ENCODE results near the gene TNFAIP8. TPM values are rescaled to one million over a fixed set of nuclear protein-coding genes. Genes with fewer than 3 reads are reported as not detected.

TNFAIP8 gene
- total and polyA plus RNA-seq, 2 experiments from 2014 or later = 10.6 to 29.2 TPM

GRCh38 chr5:119328753-119329602 lies 26.8 kb upstream of the TNFAIP8 start:
- peak overlapping the region; percentile 41; the same call in 1 of the 2 replicates for H3K4me2 ChIP-seq
- DNase-seq (ENCODE audit: low spot score) = no peak
- no peak overlapping the region for H3K4me3 ChIP-seq
- TF ChIP-seq ZNF114 (CRISPR knock-in tag; IDR thresholded peaks at IDR 0.05) = no peak
- TF ChIP-seq ZNF331 (CRISPR knock-in tag; IDR thresholded peaks at IDR 0.05; ENCODE audit: low read depth) = no peak
- no peak for TF ChIP-seq CREB1 (CRISPR knock-in tag; IDR thresholded peaks at IDR 0.05; ENCODE audit: low read depth)
- H3K9me2 ChIP-seq (ENCODE audit: insufficient read depth) = no peaks in the 10 kb centered on the region
- H3F3A ChIP-seq (replicated peaks; ENCODE audit: low read depth) = no peaks in the 10 kb centered on the region
- ATAC-seq = peak; percentile 64
- peaks cover 22% of the 10 kb centered on the region for H3K4me1 ChIP-seq (ENCODE audit: insufficient read depth)
- H2AFZ ChIP-seq = no peak overlapping the region
- no peak overlapping the region for H3K27ac Mint-ChIP-seq
- H3K4me1 Mint-ChIP-seq = peaks cover 26% of the 10 kb centered on the region
- no peaks in the 10 kb centered on the region for H3K36me3 Mint-ChIP-seq (ENCODE audit: low read depth)
- no peaks in the 10 kb centered on the region for H3K9me3 Mint-ChIP-seq
- H3K27ac ChIP-seq (ENCODE audit: low read depth) = peak overlapping the region; percentile 4; the same call in 1 of the 2 replicates
- H3K27me3 ChIP-seq (ENCODE audit: insufficient read depth) = no peaks in the 10 kb centered on the region
- H3K4me3 Mint-ChIP-seq = no peak overlapping the region
- H3K27me3 Mint-ChIP-seq (ENCODE audit: insufficient read depth, low read depth, poor library complexity) = peaks cover 4% of the 10 kb centered on the region
- H4K20me1 ChIP-seq (replicated peaks; ENCODE audit: insufficient read depth) = no peaks in the 10 kb centered on the region
- H3K79me2 ChIP-seq (replicated peaks; ENCODE audit: insufficient read depth) = no peaks in the 10 kb centered on the region
- H3K36me3 ChIP-seq (ENCODE audit: insufficient read depth) = no peaks in the 10 kb centered on the region

DNA sequence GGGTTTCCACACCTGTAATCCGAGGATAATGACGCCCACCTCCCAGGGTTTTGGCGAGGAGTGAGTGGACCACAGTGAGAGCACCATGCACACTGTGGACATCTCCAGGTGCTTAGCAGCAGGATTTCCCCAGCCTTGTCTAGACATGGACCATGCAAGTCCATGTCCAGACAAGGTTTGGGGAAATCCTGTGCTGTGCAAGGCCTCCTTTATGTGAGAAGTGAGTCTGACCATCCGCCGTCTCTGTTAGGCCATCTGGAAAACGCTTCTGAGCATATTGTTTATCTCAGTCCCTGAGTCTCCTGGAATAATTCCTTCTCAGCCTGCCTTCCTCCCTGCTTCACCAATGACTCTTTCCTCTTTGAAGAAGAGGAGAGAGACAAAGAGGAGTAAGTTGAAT lies 26.2 kb upstream of the TNFAIP8 start:
- Histone ChIP-seq H3F3A (replicated peaks; ENCODE audit: low read depth) (no peaks in the 10 kb centered on the region), H4K20me1 (replicated peaks; ENCODE audit: insufficient read depth) (no peaks in the 10 kb centered on the region), H3K9me2 (ENCODE audit: insufficient read depth) (no peaks in the 10 kb centered on the region), H2AFZ (no peak overlapping the region), H3K36me3 (ENCODE audit: insufficient read depth) (no peaks in the 10 kb centered on the region), H3K27me3 (ENCODE audit: insufficient read depth) (no peaks in the 10 kb centered on the region), H3K4me2 (no peak overlapping the region), H3K27ac (ENCODE audit: low read depth) (no peak overlapping the region), H3K4me3 (no peak overlapping the region), H3K4me1 (ENCODE audit: insufficient read depth) (peaks cover 22% of the 10 kb centered on the region), H3K79me2 (replicated peaks; ENCODE audit: insufficient read depth) (no peaks in the 10 kb centered on the region)
- H3K4me1 Mint-ChIP-seq = peaks cover 29% of the 10 kb centered on the region
- no peaks in the 10 kb centered on the region for H3K9me3 Mint-ChIP-seq
- peaks cover 4% of the 10 kb centered on the region for H3K27me3 Mint-ChIP-seq (ENCODE audit: insufficient read depth, low read depth, poor library complexity)
- H3K4me3 Mint-ChIP-seq = no peak overlapping the region
- ATAC-seq = no peak
- H3K36me3 Mint-ChIP-seq (ENCODE audit: low read depth) = no peaks in the 10 kb centered on the region
- H3K27ac Mint-ChIP-seq = no peak overlapping the region
- TF ChIP-seq NANOG (IDR thresholded peaks at IDR 0.05; ENCODE audit: borderline replicate concordance) (no peak), JUNB (IDR thresholded peaks at IDR 0.05; ENCODE audit: unreplicated experiment) (no peak)
- DNase-seq (ENCODE audit: low spot score) = no peak

GRCh38 chr5:119330367-119331183 lies 25.2 kb upstream of the TNFAIP8 start:
- TF ChIP-seq NANOG (IDR thresholded peaks at IDR 0.05; ENCODE audit: borderline replicate concordance) (no peak), JUNB (IDR thresholded peaks at IDR 0.05; ENCODE audit: unreplicated experiment) (no peak), CREB1 (CRISPR knock-in tag; IDR thresholded peaks at IDR 0.05; ENCODE audit: low read depth) (no peak), REST (IDR thresholded peaks at IDR 0.05; ENCODE audit: unreplicated experiment) (no peak), EZH2 (IDR thresholded peaks at IDR 0.05; ENCODE audit: low read depth, unreplicated experiment) (no peak)
- H3K79me2 ChIP-seq (replicated peaks; ENCODE audit: insufficient read depth) = no peaks in the 10 kb centered on the region
- Mint-ChIP-seq H3K36me3 (ENCODE audit: low read depth) (no peaks in the 10 kb centered on the region), H3K4me1 (peaks cover 31% of the 10 kb centered on the region), H3K9me3 (no peaks in the 10 kb centered on the region), H3K27ac (no peak overlapping the region), H3K4me3 (no peak overlapping the region), H3K27me3 (ENCODE audit: insufficient read depth, low read depth, poor library complexity) (peaks cover 2% of the 10 kb centered on the region)
- no peaks in the 10 kb centered on the region for H3F3A ChIP-seq (replicated peaks; ENCODE audit: low read depth)
- no peak for ATAC-seq
- DNase-seq (ENCODE audit: low spot score) = no peak
- H3K27me3 ChIP-seq (ENCODE audit: insufficient read depth) = no peaks in the 10 kb centered on the region
- no peak overlapping the region for H3K4me3 ChIP-seq
- H4K20me1 ChIP-seq (replicated peaks; ENCODE audit: insufficient read depth) = no peaks in the 10 kb centered on the region
- no peak overlapping the region for H3K4me2 ChIP-seq
- H3K9me2 ChIP-seq (ENCODE audit: insufficient read depth) = no peaks in the 10 kb centered on the region
- H3K27ac ChIP-seq (ENCODE audit: low read depth) = no peak overlapping the region
- H2AFZ ChIP-seq = no peak overlapping the region
- no peaks in the 10 kb centered on the region for H3K36me3 ChIP-seq (ENCODE audit: insufficient read depth)
- peaks cover 22% of the 10 kb centered on the region for H3K4me1 ChIP-seq (ENCODE audit: insufficient read depth)

Data from GM23338 (cell line).